Measurements from ENCODE around the gene DOCK4.

Gene DOCK4

GRCh38 chr7:112047421-112047820 is 158.8 kb downstream of the DOCK4 start:
- H3K4me1 ChIP-seq (ENCODE audit: low read depth, poor library complexity, severe bottlenecking), result no peaks in the 10 kb centered on the region
- no peak overlapping the region for H3K27ac ChIP-seq
- no peak overlapping the region for H3K4me3 ChIP-seq (IDR thresholded peaks at IDR 0.05; ENCODE audit: insufficient read depth, low read depth, low read length)
- TF ChIP-seq CTCF (conservative IDR thresholded peaks at IDR 0.05; ENCODE audit: low read depth, low read length), result no peak
- no peak overlapping the region for H3K4me2 ChIP-seq
- H3K9ac ChIP-seq, result no peak overlapping the region
- H3K27me3 ChIP-seq (ENCODE audit: insufficient read depth, low read depth), result no peaks in the 10 kb centered on the region
- H2AFZ ChIP-seq (ENCODE audit: low read depth), result no peak overlapping the region
- H3K36me3 ChIP-seq (ENCODE audit: insufficient read depth), result no peaks in the 10 kb centered on the region
- H3K79me2 ChIP-seq (ENCODE audit: insufficient read depth, low read depth), result no peaks in the 10 kb centered on the region
- no peaks in the 10 kb centered on the region for H4K20me1 ChIP-seq (ENCODE audit: insufficient read depth)

DNA sequence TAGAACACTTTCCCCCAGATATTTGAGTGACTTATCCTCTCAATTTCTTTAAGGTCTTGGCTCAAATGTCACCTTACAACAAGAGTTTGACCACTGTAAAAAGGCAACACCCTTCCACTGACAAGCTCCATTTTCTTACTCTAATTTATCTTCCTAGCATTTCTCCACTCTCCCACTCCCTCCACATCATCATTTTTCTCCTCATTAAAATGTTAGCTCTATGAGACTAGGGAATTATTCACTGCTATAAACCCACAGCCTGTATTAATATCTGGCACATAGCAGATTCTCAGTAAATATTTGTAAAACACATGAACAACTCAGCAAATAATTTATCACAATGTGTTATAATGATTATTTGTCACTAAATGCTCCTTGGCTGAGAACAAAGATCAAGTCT is 161.0 kb downstream of the DOCK4 start:
- Histone ChIP-seq H3K4me2 (no peak overlapping the region), H3K4me1 (ENCODE audit: low read depth, poor library complexity, severe bottlenecking) (no peaks in the 10 kb centered on the region), H3K27me3 (ENCODE audit: insufficient read depth, low read depth) (no peaks in the 10 kb centered on the region), H4K20me1 (ENCODE audit: insufficient read depth) (no peaks in the 10 kb centered on the region), H3K4me3 (IDR thresholded peaks at IDR 0.05; ENCODE audit: insufficient read depth, low read depth, low read length) (no peak overlapping the region), H3K36me3 (ENCODE audit: insufficient read depth) (no peaks in the 10 kb centered on the region), H2AFZ (ENCODE audit: low read depth) (no peak overlapping the region), H3K27ac (no peak overlapping the region), H3K79me2 (ENCODE audit: insufficient read depth, low read depth) (no peaks in the 10 kb centered on the region), H3K9ac (no peak overlapping the region)
- no peak for TF ChIP-seq CTCF (conservative IDR thresholded peaks at IDR 0.05; ENCODE audit: low read depth, low read length)

DNA sequence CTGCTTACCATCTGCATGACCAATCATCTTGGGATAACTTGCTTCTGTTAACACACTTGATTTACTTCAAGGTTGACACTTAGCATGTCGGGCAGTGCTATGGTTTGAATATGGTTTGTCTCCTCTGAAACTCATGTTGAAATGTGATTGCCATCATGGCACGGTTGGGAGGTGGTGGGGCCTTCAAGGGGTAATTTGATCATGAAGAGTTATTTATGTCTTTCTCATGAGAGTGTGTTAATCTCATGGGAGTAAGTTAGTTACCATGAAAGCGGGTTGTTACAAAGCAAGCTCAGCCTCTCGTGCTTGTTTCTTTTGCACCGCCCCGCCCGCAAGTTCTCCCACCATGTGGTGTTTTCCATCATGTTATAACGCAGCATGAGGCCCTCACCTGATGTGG is 163.6 kb downstream of the DOCK4 start:
- Histone ChIP-seq H3K79me2 (ENCODE audit: insufficient read depth, low read depth) (no peaks in the 10 kb centered on the region), H3K27ac (no peak overlapping the region), H3K4me3 (IDR thresholded peaks at IDR 0.05; ENCODE audit: insufficient read depth, low read depth, low read length) (no peak overlapping the region), H2AFZ (ENCODE audit: low read depth) (no peak overlapping the region), H3K27me3 (ENCODE audit: insufficient read depth, low read depth) (no peaks in the 10 kb centered on the region), H3K4me1 (ENCODE audit: low read depth, poor library complexity, severe bottlenecking) (no peaks in the 10 kb centered on the region), H3K36me3 (ENCODE audit: insufficient read depth) (no peaks in the 10 kb centered on the region), H4K20me1 (ENCODE audit: insufficient read depth) (no peaks in the 10 kb centered on the region; the same call in 1 of the 2 replicates), H3K4me2 (no peak overlapping the region), H3K9ac (no peak overlapping the region)
- TF ChIP-seq CTCF (conservative IDR thresholded peaks at IDR 0.05; ENCODE audit: low read depth, low read length), result no peak

- Histone ChIP-seq H3K4me3 (IDR thresholded peaks at IDR 0.05; ENCODE audit: insufficient read depth, low read depth, low read length) (no peak overlapping the region), H3K27ac (no peak overlapping the region), H3K4me1 (ENCODE audit: low read depth, poor library complexity, severe bottlenecking) (no peaks in the 10 kb centered on the region), H3K9ac (no peak overlapping the region), H3K4me2 (no peak overlapping the region), H3K79me2 (ENCODE audit: insufficient read depth, low read depth) (no peaks in the 10 kb centered on the region), H4K20me1 (ENCODE audit: insufficient read depth) (no peaks in the 10 kb centered on the region; the same call in 1 of the 2 replicates), H3K27me3 (ENCODE audit: insufficient read depth, low read depth) (no peaks in the 10 kb centered on the region), H2AFZ (ENCODE audit: low read depth) (no peak overlapping the region), H3K36me3 (ENCODE audit: insufficient read depth) (no peaks in the 10 kb centered on the region)
- TF ChIP-seq CTCF (conservative IDR thresholded peaks at IDR 0.05; ENCODE audit: low read depth, low read length), result no peak
These were observed 167.8 kb downstream of the DOCK4 start for GRCh38 chr7:112038353-112038752.

Measured in KMS-11 (cell line).